Uterus (tissue), 2 donors: Measurements from ENCODE around the gene CWC27.

Experiments used
- CTCF ChIP-seq, 4 experiments: fragments of 200-600 bp in 2 of 4; fragments of 450-650 bp in 2 of 4; sonication (generic) in 2 of 4; IDR thresholded peaks; one replicate each; pipeline ENCODE4 v1.5.1; 2016 to 2019; ENCODE audit warnings: antibody characterized with exemption in 4 of 4, mild to moderate bottlenecking in 2 of 4, moderate library complexity in 1 of 4
- POLR2A ChIP-seq, 2 donors: fragments of 450-650 bp; IDR thresholded peaks; one replicate each; pipeline ENCODE4 v1.6.1; 2016; ENCODE audit warnings: antibody characterized with exemption in 2 of 2, mild to moderate bottlenecking in 1 of 2, moderate library complexity in 1 of 2

- TF ChIP-seq CTCF (IDR thresholded peaks at IDR 0.05) = no peak
- no peak for TF ChIP-seq POLR2A (IDR thresholded peaks at IDR 0.05)
These were observed 70.1 kb downstream of the CWC27 start for GRCh38 chr5:64838803-64839202.
